Mucosa of stomach (tissue), 1 donor: ENCODE results near the gene HOXB9.

Source experiments
- H3K27me3 ChIP-seq: one replicate; pipeline ENCODE4 v1.7.0; 2013; ENCODE audit warnings: mild to moderate bottlenecking, low read length; ENCODE audit not compliant: control insufficient read depth, insufficient read depth
- H3K36me3 ChIP-seq: one replicate; pipeline ENCODE4 v1.7.0; 2013; ENCODE audit warnings: low read length; ENCODE audit not compliant: control insufficient read depth, insufficient read depth
- H3K4me1 ChIP-seq: one replicate; pipeline ENCODE4 v1.7.0; 2013; ENCODE audit warnings: mild to moderate bottlenecking, low read length; ENCODE audit not compliant: control insufficient read depth, insufficient read depth
- H3K4me3 ChIP-seq: one replicate; pipeline ENCODE4 v1.7.0; 2013; ENCODE audit warnings: low read length
- H3K9ac ChIP-seq: one replicate; pipeline ENCODE4 v1.7.0; 2013; ENCODE audit warnings: mild to moderate bottlenecking, low read length, moderate library complexity
- H3K9me3 ChIP-seq: one replicate; pipeline ENCODE4 v1.7.0; 2013; ENCODE audit warnings: mild to moderate bottlenecking, low read length, moderate library complexity; ENCODE audit not compliant: control insufficient read depth
- donor health status: Pancreatic carcinoma.

HOXB9 gene

GRCh38 chr17:48577330-48577945, 48.7 kb downstream of the HOXB9 start:
- H3K4me1 ChIP-seq: peaks cover 8% of the 10 kb centered on the region
- no peaks in the 10 kb centered on the region for H3K9me3 ChIP-seq
- peak overlapping the region; percentile 2 for H3K9ac ChIP-seq
- no peaks in the 10 kb centered on the region for H3K36me3 ChIP-seq
- H3K27me3 ChIP-seq: peaks cover 89% of the 10 kb centered on the region
- no peak overlapping the region for H3K4me3 ChIP-seq

DNA sequence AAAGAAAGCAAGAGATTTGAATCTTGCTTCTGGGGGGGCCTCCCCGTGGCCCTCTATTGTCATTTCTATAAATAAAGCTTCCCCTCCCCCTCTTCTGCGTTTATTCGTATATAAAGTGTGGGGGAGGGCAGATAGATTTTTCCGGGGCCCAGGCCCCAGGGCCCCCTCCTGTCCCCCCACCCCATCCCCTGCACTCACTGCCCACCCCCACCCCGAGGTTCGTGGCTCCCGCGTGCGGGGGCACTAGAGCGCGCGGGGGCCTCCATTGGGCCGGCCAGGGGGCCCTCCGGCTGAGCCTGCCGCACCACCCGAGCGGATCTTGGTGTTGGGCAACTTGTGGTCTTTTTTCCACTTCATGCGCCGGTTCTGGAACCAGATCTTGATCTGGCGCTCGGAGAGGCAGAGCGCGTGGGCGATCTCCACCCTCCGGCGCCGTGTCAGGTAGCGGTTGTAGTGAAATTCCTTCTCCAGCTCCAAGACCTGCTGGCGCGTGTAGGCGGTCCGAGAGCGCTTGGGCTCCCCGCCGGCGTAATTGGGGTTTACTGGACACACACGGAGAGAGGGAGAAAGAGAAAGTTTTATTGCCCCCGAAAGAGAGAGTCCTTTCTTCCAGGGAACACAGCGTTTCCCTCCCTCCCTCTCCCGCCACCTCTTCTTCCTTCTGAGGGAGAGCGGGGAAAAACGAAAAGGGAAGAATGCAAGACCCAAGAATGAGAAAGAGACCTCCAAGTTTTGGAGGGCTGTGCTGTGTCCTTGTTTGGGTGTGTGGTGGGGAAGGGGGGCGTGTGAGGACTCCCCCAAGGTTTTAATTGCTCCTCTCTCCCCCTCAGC, 49.5 kb downstream of the HOXB9 start:
- Histone ChIP-seq H3K4me3 (no peak overlapping the region), H3K27me3 (peaks cover 89% of the 10 kb centered on the region), H3K4me1 (peaks cover 8% of the 10 kb centered on the region), H3K9ac (peak overlapping the region; percentile 2), H3K36me3 (no peaks in the 10 kb centered on the region), H3K9me3 (no peaks in the 10 kb centered on the region)

DNA sequence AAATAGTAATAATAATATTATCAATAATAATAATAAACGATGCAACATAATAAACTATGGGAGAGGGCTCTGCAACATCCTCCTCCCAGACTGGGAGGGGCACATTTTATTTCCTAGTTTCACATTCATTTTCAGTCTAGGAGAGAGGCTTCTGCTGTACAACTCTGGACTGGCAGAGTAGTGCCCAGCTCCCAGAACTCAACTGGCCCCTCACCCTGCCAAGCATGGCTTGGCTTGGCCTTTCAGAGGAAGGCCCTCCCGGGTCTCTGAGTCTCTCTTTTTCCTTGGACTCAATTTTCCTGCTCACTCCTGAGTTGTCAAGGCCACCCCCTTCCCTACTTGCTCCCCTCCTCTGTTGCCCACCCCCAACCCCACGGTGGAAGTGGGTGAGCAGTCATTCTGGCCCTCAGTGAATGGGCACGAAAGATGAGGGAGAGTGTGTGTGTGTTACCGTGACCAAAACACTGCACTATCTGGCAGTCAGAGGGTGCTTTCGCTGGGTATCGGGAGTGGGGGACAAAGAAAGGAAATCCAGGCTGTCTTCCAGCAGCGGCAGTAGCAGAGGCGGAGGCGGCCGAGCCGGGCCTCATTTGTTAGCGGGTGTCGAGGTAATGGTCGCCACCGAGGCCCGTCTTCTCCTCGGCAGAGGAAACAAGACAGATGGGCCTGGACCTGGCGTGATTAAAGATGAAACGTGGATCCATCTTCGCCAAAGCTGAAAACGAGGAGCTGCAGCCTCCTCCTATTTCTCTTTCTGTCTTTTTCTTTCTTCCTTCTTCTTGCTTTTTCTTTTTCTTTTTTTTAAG, 50.3 kb downstream of the HOXB9 start:
- H3K9ac ChIP-seq: no peak overlapping the region
- H3K4me3 ChIP-seq: no peak overlapping the region
- peaks cover 89% of the 10 kb centered on the region for H3K27me3 ChIP-seq
- peaks cover 8% of the 10 kb centered on the region for H3K4me1 ChIP-seq
- H3K36me3 ChIP-seq: no peaks in the 10 kb centered on the region
- no peaks in the 10 kb centered on the region for H3K9me3 ChIP-seq

GRCh38 chr17:48575066-48575582, 51.0 kb downstream of the HOXB9 start:
- H3K9ac ChIP-seq: no peak overlapping the region
- H3K9me3 ChIP-seq: no peaks in the 10 kb centered on the region
- peaks cover 89% of the 10 kb centered on the region for H3K27me3 ChIP-seq
- peaks cover 8% of the 10 kb centered on the region for H3K4me1 ChIP-seq
- no peaks in the 10 kb centered on the region for H3K36me3 ChIP-seq
- H3K4me3 ChIP-seq: no peak overlapping the region

- H3K27me3 ChIP-seq: peaks cover 91% of the 10 kb centered on the region
Observed at GRCh38 chr17:48574505-48575065, 51.6 kb downstream of the HOXB9 start.

DNA sequence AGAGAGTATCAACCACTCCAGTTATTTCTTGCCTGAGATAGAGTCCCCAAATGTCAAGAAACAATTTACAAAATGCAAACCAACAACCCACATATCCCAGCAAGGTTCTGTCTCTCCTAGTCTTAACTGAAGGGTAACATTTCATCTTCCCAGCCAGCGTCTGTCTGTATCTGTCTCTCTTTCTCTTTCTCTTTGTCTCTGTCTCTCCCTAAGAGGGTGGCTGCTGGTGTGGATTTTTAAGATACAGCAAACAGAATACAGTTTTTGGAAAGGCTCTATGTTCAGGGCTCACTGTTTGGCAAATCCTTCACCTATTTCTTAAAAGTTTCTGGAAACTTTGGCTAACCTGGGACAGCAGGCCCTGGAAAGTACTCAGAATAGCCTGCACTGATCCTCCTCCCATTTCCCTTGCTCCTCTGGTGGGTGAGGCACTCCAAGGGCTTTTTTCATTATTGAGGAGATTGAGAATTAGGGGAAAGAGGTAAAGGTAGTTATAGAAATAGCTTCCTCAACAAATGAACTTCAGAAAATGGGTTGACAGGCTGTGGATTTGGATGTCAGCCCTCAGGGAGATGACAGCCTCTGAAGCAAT, 54.2 kb downstream of the HOXB9 start:
- Histone ChIP-seq H3K4me3 (no peak overlapping the region), H3K36me3 (no peaks in the 10 kb centered on the region), H3K27me3 (peaks cover 98% of the 10 kb centered on the region), H3K9ac (peak overlapping the region; percentile 67), H3K4me1 (peaks cover 20% of the 10 kb centered on the region), H3K9me3 (no peaks in the 10 kb centered on the region)

More at GRCh38 chr17:48574505-48575065, 51.6 kb downstream of the HOXB9 start:
- Histone ChIP-seq H3K9me3 (no peaks in the 10 kb centered on the region), H3K36me3 (no peaks in the 10 kb centered on the region), H3K9ac (peak overlapping the region; percentile 53), H3K4me3 (no peak overlapping the region), H3K4me1 (peaks cover 8% of the 10 kb centered on the region)
